K562 (cell line): ENCODE measurements around the gene ATG7. TPM values are rescaled to one million over a fixed set of nuclear protein-coding genes. Genes with fewer than 3 reads are reported as not detected.

Source experiments
- ATF4 ChIP-seq: fragments of 450-650 bp; formaldehyde crosslinking; IDR thresholded peaks from 2 replicates; pipeline ENCODE4 v1.4.0; 2022; ENCODE audit warnings: mild to moderate bottlenecking, moderate library complexity
- E4F1 ChIP-seq: fragments of 250-450 bp; sonication (Bioruptor Pico); IDR thresholded peaks from 2 replicates; pipeline ENCODE4 v1.5.0; 2021; ENCODE audit warnings: mild to moderate bottlenecking, borderline replicate concordance
- ETV6 ChIP-seq, 3 experiments: fragments of 150-350 bp in 1 of 3; sonication (generic) in 1 of 3; formaldehyde crosslinking in 1 of 3; IDR thresholded peaks; 2 replicates each; pipeline versions ENCODE4 v1.6.1 to v1.8.0; 2014 to 2022; ENCODE audit warnings: borderline replicate concordance in 2 of 3, low read depth in 2 of 3, antibody characterized with exemption in 1 of 3, low read length in 1 of 3, mild to moderate bottlenecking in 1 of 3, missing genetic modification reagents in 1 of 3
- HNRNPH1 ChIP-seq: fragments of 200-400 bp; formaldehyde crosslinking; optimal IDR thresholded peaks from 2 replicates; pipeline ENCODE3; 2017; ENCODE audit warnings: low read depth, mild to moderate bottlenecking, low read length, moderate library complexity
- NCOA1 ChIP-seq: fragments of 450-650 bp; IDR thresholded peaks from 2 replicates; pipeline ENCODE4 v1.6.1; 2016; ENCODE audit warnings: low read depth
- RBM22 ChIP-seq: fragments of 200-400 bp; formaldehyde crosslinking; IDR thresholded peaks from 2 replicates; pipeline ENCODE4 v1.6.1; 2018; ENCODE audit warnings: low read length, low read depth; ENCODE audit not compliant: poor library complexity, severe bottlenecking
- RUNX1 ChIP-seq: sonication (generic); IDR thresholded peaks from 2 replicates; pipeline ENCODE4 v1.6.1; 2016; ENCODE audit warnings: antibody characterized with exemption, low read depth
- SMARCA4 ChIP-seq: fragments of 450-650 bp; IDR thresholded peaks from 2 replicates; pipeline ENCODE4 v1.6.1; 2016
- STAT5B ChIP-seq: fragments of 250-450 bp; sonication (Bioruptor Pico); IDR thresholded peaks from 2 replicates; pipeline ENCODE4 v1.8.0; 2021; ENCODE audit warnings: mild to moderate bottlenecking, inconsistent platforms
- TRIM24 ChIP-seq, 2 experiments: fragments of 450-650 bp; IDR thresholded peaks; 2 replicates each; pipeline ENCODE4 v1.6.1; 2016
- YY1 ChIP-seq, 3 experiments: IDR thresholded peaks; 2 replicates each; pipeline ENCODE4 v1.6.1; 2011; ENCODE audit warnings: low read length in 2 of 3, mild to moderate bottlenecking in 2 of 3, moderate library complexity in 2 of 3, borderline replicate concordance in 1 of 3, control low read depth in 1 of 3, low read depth in 1 of 3; ENCODE audit not compliant: insufficient read depth in 3 of 3, insufficient replicate concordance in 2 of 3, control insufficient read depth in 1 of 3, insufficient read length in 1 of 3; ENCODE audit errors: extremely low read depth in 1 of 3
- ZBTB2 ChIP-seq: fragments of 450-650 bp; IDR thresholded peaks from 2 replicates; pipeline ENCODE4 v1.6.1; 2016; ENCODE audit warnings: antibody characterized with exemption
- ZNF232 ChIP-seq: sonication (generic); formaldehyde crosslinking; IDR thresholded peaks from 2 replicates; pipeline ENCODE4 v1.8.0; 2022; ENCODE audit warnings: mild to moderate bottlenecking, missing genetic modification reagents
- ZNF707 ChIP-seq: fragments of 250-450 bp; sonication (Bioruptor Pico); conservative IDR thresholded peaks from 2 replicates; pipeline ENCODE4 v1.8.0; 2022; ENCODE audit warnings: inconsistent platforms, mild to moderate bottlenecking, moderate library complexity
- polyA plus RNA-seq, 8 experiments: library from polyadenylated mRNA; depleted of rRNA in 4 of 8; stranded (reverse) in 5 of 8; unstranded in 3 of 8; fragments of >200 nt; fragmentation: Nextera tagmentation in 2 of 8; fragmentation: Illumina TruSeq in 1 of 8; extraction: Ambion mirVana in 2 of 8; extraction: Trizol in 1 of 8; gene quantifications; 2 replicates each; pipeline versions ENCODE4 v1.2.1 to v1.2.3, GENCODE V29; 2011 to 2014; ENCODE audit warnings: inconsistent platforms in 1 of 8, missing spikeins in 1 of 8
- total RNA-seq, 7 experiments: library from RNA; depleted of rRNA in 6 of 7; stranded (reverse); fragments of >200 nt in 6 of 7; fragmentation: Illumina TruSeq in 2 of 7; extraction: Trizol in 2 of 7; gene quantifications; 2 replicates each; pipeline versions ENCODE4 v1.2.1 to v1.2.3, GENCODE V29; 2011 to 2021; ENCODE audit warnings: low replicate concordance in 1 of 7
- TF ChIP-seq, protein P1 (sequence below): sonication (generic); formaldehyde crosslinking; IDR thresholded peaks from 2 replicates; pipeline ENCODE4 v1.8.0; 2022; ENCODE audit warnings: mild to moderate bottlenecking, low read depth, missing genetic modification reagents
- TF ChIP-seq, protein P2 (sequence below): fragments of 450-650 bp; conservative IDR thresholded peaks from 2 replicates; pipeline ENCODE4 v1.6.1; 2016; ENCODE audit warnings: missing genetic modification characterization, low read depth, mild to moderate bottlenecking, missing compliant biosample characterization, moderate library complexity
- TF ChIP-seq, protein P3 (sequence below): IDR thresholded peaks from 2 replicates; pipeline ENCODE4 v1.6.1; 2011; ENCODE audit not compliant: insufficient read length; ENCODE audit errors: extremely low read depth

ATG7 gene
- total and polyA plus RNA-seq, 9 of the 15 experiments (the other 6 are each of a cell fraction or from before 2014, with no cell fraction given) = 18.3 to 45.3 (median 33.6) TPM

- peak; percentile 89 for TF ChIP-seq ATF4 (CRISPR knock-in tag)
- TF ChIP-seq, protein P1, sequence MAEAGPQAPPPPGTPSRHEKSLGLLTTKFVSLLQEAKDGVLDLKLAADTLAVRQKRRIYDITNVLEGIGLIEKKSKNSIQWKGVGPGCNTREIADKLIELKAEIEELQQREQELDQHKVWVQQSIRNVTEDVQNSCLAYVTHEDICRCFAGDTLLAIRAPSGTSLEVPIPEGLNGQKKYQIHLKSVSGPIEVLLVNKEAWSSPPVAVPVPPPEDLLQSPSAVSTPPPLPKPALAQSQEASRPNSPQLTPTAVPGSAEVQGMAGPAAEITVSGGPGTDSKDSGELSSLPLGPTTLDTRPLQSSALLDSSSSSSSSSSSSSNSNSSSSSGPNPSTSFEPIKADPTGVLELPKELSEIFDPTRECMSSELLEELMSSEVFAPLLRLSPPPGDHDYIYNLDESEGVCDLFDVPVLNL (CRISPR knock-in tag) = peak; percentile 51; the same call in 1 of the 2 replicates
- TF ChIP-seq RUNX1 = no peak
- TF ChIP-seq STAT5B = no peak
- no peak for TF ChIP-seq SMARCA4
- no peak for TF ChIP-seq HNRNPH1
- no peak for TF ChIP-seq ZNF707 (CRISPR knock-in tag)
- TF ChIP-seq TRIM24 (IDR thresholded peaks at IDR 0.05) = no peak
- TF ChIP-seq, protein P2, sequence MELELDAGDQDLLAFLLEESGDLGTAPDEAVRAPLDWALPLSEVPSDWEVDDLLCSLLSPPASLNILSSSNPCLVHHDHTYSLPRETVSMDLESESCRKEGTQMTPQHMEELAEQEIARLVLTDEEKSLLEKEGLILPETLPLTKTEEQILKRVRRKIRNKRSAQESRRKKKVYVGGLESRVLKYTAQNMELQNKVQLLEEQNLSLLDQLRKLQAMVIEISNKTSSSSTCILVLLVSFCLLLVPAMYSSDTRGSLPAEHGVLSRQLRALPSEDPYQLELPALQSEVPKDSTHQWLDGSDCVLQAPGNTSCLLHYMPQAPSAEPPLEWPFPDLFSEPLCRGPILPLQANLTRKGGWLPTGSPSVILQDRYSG (tag) = no peak
- peak in 2 of 3 experiments; percentile 10 to 18 for TF ChIP-seq YY1 (IDR thresholded peaks at IDR 0.05; ENCODE audit: borderline replicate concordance in 1 of 3, control insufficient read depth in 1 of 3, extremely low read depth in 1 of 3, insufficient read depth in 3 of 3, insufficient read length in 1 of 3, insufficient replicate concordance in 2 of 3, low read depth in 1 of 3, low read length in 2 of 3)
- TF ChIP-seq ZBTB2 = peak; percentile 95
- TF ChIP-seq, protein P3, sequence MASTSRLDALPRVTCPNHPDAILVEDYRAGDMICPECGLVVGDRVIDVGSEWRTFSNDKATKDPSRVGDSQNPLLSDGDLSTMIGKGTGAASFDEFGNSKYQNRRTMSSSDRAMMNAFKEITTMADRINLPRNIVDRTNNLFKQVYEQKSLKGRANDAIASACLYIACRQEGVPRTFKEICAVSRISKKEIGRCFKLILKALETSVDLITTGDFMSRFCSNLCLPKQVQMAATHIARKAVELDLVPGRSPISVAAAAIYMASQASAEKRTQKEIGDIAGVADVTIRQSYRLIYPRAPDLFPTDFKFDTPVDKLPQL = no peak
- TF ChIP-seq E4F1 (CRISPR knock-in tag) = no peak
- no peak for TF ChIP-seq ZNF232 (CRISPR knock-in tag)
- TF ChIP-seq NCOA1 = no peak
- TF ChIP-seq ETV6 (IDR thresholded peaks at IDR 0.05; ENCODE audit: borderline replicate concordance in 1 of 2, low read depth in 2 of 2, low read length in 1 of 2) = no peak
- TF ChIP-seq ETV6 (CRISPR knock-in tag; IDR thresholded peaks at IDR 0.05; ENCODE audit: borderline replicate concordance) = no peak
- no peak for TF ChIP-seq RBM22
Measured at GRCh38 chr3:11271986-11272904, at the start of gene ATG7 (continued).
